Lower lobe of right lung (tissue), 2 donors: ENCODE measurements around the gene HTR3B. TPM values are rescaled to one million over a fixed set of nuclear protein-coding genes. Genes with fewer than 3 reads are reported as not detected.
"Not testable (repeated sequence)": the region's sequence is repeated elsewhere in the genome, so short reads cannot be mapped to it uniquely, and the experiment has no call there.

ENCODE experiments used
- ATAC-seq, 2 donors: fragments of 200-7000 bp; cut with Tn5 transposase; one replicate each; pipeline ENCODE4 v1.9.1; 2020 to 2022; ENCODE audit warnings: mild to moderate bottlenecking in 2 of 2, moderate library complexity in 2 of 2
- DNase-seq: peaks from one replicate; pipeline ENCODE4 v3.0.0-alpha.2; 2020
- H3K27ac ChIP-seq: fragments of 200-600 bp; one replicate; pipeline ENCODE4 v1.8.0; 2022
- H3K27me3 ChIP-seq: fragments of 200-600 bp; one replicate; pipeline ENCODE4 v1.8.0; 2022; ENCODE audit warnings: low read depth
- H3K36me3 ChIP-seq: fragments of 200-600 bp; one replicate; pipeline ENCODE4 v1.8.0; 2022; ENCODE audit warnings: mild to moderate bottlenecking
- H3K4me1 ChIP-seq: fragments of 200-600 bp; one replicate; pipeline ENCODE4 v1.8.0; 2022
- H3K4me3 ChIP-seq: fragments of 200-600 bp; one replicate; pipeline ENCODE4 v1.8.0; 2022; ENCODE audit warnings: mild to moderate bottlenecking
- H3K9me3 ChIP-seq: fragments of 200-600 bp; one replicate; pipeline ENCODE4 v1.8.0; 2022
- CTCF ChIP-seq: fragments of 200-600 bp; IDR thresholded peaks from one replicate; pipeline ENCODE4 v1.8.0; 2022; ENCODE audit warnings: antibody characterized with exemption, mild to moderate bottlenecking
- intact Hi-C: fragments of 100-400 bp; cut with DNase I; formaldehyde crosslinking; loops from one replicate; pipeline ENCODE4 v1.11.0; 2022
- total RNA-seq: library from RNA; stranded (reverse); fragmentation: NEBNext Ultra II Directional; extraction: Animal tissue kit (Norgen Biotek cat#: 25700); gene quantifications from one replicate; pipeline ENCODE4 v1.2.1, GENCODE V29; 2021
- donor health status: DM: no; HTN: yes; CAD: no; lungs with severe emphysema.

The HTR3B gene
- total RNA-seq, 1 donor from 2014 or later: not detected

- TF ChIP-seq CTCF: no peak
- H3K36me3 ChIP-seq: no peaks in the 10 kb centered on the region
- ATAC-seq (no peak), DNase-seq (no peak)
- no peaks in the 10 kb centered on the region for H3K27me3 ChIP-seq
- peaks cover 21% of the 10 kb centered on the region for H3K4me1 ChIP-seq
- H3K4me3 ChIP-seq: no peak overlapping the region
- H3K27ac ChIP-seq: no peak overlapping the region
- intact Hi-C loops: no loop called here
- no peaks in the 10 kb centered on the region for H3K9me3 ChIP-seq
Measured at GRCh38 chr11:113877670-113878055, 26.9 kb upstream of the HTR3B start.

GRCh38 chr11:113879446-113879845 is 25.1 kb upstream of the HTR3B start:
- DNase-seq, intact Hi-C loops, ATAC-seq, H3K36me3 ChIP-seq, H3K9me3 ChIP-seq, H3K27me3 ChIP-seq, H3K27ac ChIP-seq, H3K4me1 ChIP-seq, H3K4me3 ChIP-seq: not testable (repeated sequence)

GRCh38 chr11:113880971-113881370 is 23.6 kb upstream of the HTR3B start:
- Histone ChIP-seq H3K27ac (no peak overlapping the region), H3K27me3 (no peaks in the 10 kb centered on the region), H3K4me3 (no peak overlapping the region), H3K36me3 (no peaks in the 10 kb centered on the region), H3K9me3 (no peaks in the 10 kb centered on the region), H3K4me1 (no peaks in the 10 kb centered on the region)
- DNase-seq (no peak), ATAC-seq (no peak)
- intact Hi-C loops: no loop called here
- TF ChIP-seq CTCF: no peak

- H3K9me3 ChIP-seq: no peaks in the 10 kb centered on the region
- no peak overlapping the region for H3K27ac ChIP-seq
- no peak for TF ChIP-seq CTCF
- intact Hi-C loops: no loop called here
- no peaks in the 10 kb centered on the region for H3K36me3 ChIP-seq
- no peak overlapping the region for H3K4me3 ChIP-seq
- no peak for DNase-seq
- ATAC-seq: no peak
- H3K4me1 ChIP-seq: no peaks in the 10 kb centered on the region
- no peaks in the 10 kb centered on the region for H3K27me3 ChIP-seq
Measured at GRCh38 chr11:113881856-113882255, 22.7 kb upstream of the HTR3B start.

GRCh38 chr11:113884361-113884836 is 20.2 kb upstream of the HTR3B start:
- Histone ChIP-seq H3K4me1 (no peaks in the 10 kb centered on the region), H3K9me3 (no peaks in the 10 kb centered on the region), H3K4me3 (no peak overlapping the region), H3K36me3 (no peaks in the 10 kb centered on the region), H3K27me3 (no peaks in the 10 kb centered on the region), H3K27ac (no peak overlapping the region)
- no peak for ATAC-seq
- no peak for DNase-seq
- no peak for TF ChIP-seq CTCF
- intact Hi-C loops: no loop called here

GRCh38 chr11:113885897-113886296 is 18.7 kb upstream of the HTR3B start:
- Histone ChIP-seq H3K27ac (no peak overlapping the region), H3K9me3 (no peaks in the 10 kb centered on the region), H3K36me3 (no peaks in the 10 kb centered on the region), H3K4me3 (no peak overlapping the region), H3K4me1 (no peaks in the 10 kb centered on the region), H3K27me3 (no peaks in the 10 kb centered on the region)
- DNase-seq: no peak
- TF ChIP-seq CTCF: no peak
- intact Hi-C loops: no loop called here
- ATAC-seq: no peak
